Adrenal gland (tissue), 5 donors: ENCODE measurements around the gene CAMK4.

Source experiments
- POLR2A ChIP-seq, 2 donors: fragments of 450-650 bp; IDR thresholded peaks; one replicate each; pipeline ENCODE4 v1.6.1; 2017; ENCODE audit warnings: antibody characterized with exemption in 2 of 2, mild to moderate bottlenecking in 2 of 2, moderate library complexity in 1 of 2
- TF ChIP-seq, protein P1 (sequence below), 6 experiments: fragments of 450-650 bp in 4 of 6; fragments of 200-600 bp in 2 of 6; sonication (generic) in 1 of 6; IDR thresholded peaks; 1 replicate in 5 of 6; 2 replicates in 1 of 6; pipeline versions ENCODE4 v1.5.1 to v1.8.0; 2016 to 2021; ENCODE audit warnings: antibody characterized with exemption in 6 of 6, mild to moderate bottlenecking in 2 of 6, moderate library complexity in 1 of 6
- donor health status: DM: no; HTN: no; CAD: no.

GRCh38 chr5:111320953-111321352, 96.8 kb downstream of the CAMK4 start:
- TF ChIP-seq, protein P1, sequence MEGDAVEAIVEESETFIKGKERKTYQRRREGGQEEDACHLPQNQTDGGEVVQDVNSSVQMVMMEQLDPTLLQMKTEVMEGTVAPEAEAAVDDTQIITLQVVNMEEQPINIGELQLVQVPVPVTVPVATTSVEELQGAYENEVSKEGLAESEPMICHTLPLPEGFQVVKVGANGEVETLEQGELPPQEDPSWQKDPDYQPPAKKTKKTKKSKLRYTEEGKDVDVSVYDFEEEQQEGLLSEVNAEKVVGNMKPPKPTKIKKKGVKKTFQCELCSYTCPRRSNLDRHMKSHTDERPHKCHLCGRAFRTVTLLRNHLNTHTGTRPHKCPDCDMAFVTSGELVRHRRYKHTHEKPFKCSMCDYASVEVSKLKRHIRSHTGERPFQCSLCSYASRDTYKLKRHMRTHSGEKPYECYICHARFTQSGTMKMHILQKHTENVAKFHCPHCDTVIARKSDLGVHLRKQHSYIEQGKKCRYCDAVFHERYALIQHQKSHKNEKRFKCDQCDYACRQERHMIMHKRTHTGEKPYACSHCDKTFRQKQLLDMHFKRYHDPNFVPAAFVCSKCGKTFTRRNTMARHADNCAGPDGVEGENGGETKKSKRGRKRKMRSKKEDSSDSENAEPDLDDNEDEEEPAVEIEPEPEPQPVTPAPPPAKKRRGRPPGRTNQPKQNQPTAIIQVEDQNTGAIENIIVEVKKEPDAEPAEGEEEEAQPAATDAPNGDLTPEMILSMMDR (IDR thresholded peaks at IDR 0.05), result no peak
- no peak for TF ChIP-seq POLR2A (IDR thresholded peaks at IDR 0.05)
